H9 (cell line): ENCODE results near the gene TUBB4B. TPM values are rescaled to one million over a fixed set of nuclear protein-coding genes. Genes with fewer than 3 reads are reported as not detected.

ENCODE experiments used
- DNase-seq: peaks from one replicate; pipeline ENCODE4 v3.0.0-alpha.2; 2017
- H2AFZ ChIP-seq: one replicate; pipeline ENCODE4 v1.6.1; 2013; ENCODE audit warnings: mild to moderate bottlenecking, low read length, control low read depth, moderate library complexity
- H2AK5ac ChIP-seq: 2 replicates; pipeline ENCODE4 v1.6.1; 2013; ENCODE audit warnings: low read length, control low read depth, mixed read lengths; ENCODE audit not compliant: insufficient read length
- H2BK120ac ChIP-seq: one replicate; pipeline ENCODE4 v1.6.1; 2013; ENCODE audit warnings: low read depth, mild to moderate bottlenecking, low read length, control low read depth, inconsistent platforms; ENCODE audit not compliant: poor library complexity, severe bottlenecking
- H2BK12ac ChIP-seq: 2 replicates; pipeline ENCODE4 v1.6.1; 2013; ENCODE audit warnings: low read length, control low read depth, mixed read lengths, low read depth; ENCODE audit not compliant: insufficient read length
- H2BK15ac ChIP-seq: 2 replicates; pipeline ENCODE4 v1.6.1; 2013; ENCODE audit warnings: low read depth, low read length, control low read depth
- H2BK20ac ChIP-seq: one replicate; pipeline ENCODE4 v1.6.1; 2013; ENCODE audit warnings: low read depth, mild to moderate bottlenecking, low read length, control low read depth, inconsistent platforms; ENCODE audit not compliant: poor library complexity, severe bottlenecking
- H2BK5ac ChIP-seq: 2 replicates; pipeline ENCODE4 v1.6.1; 2013; ENCODE audit warnings: low read length, control low read depth, mixed read lengths; ENCODE audit not compliant: insufficient read length
- H3K14ac ChIP-seq: 2 replicates; pipeline ENCODE4 v1.6.1; 2013; ENCODE audit warnings: low read length, control low read depth; ENCODE audit not compliant: insufficient read depth
- H3K18ac ChIP-seq: 2 replicates; pipeline ENCODE4 v1.6.1; 2013; ENCODE audit warnings: low read depth, mild to moderate bottlenecking, mixed read lengths, low read length, control low read depth; ENCODE audit not compliant: insufficient read length
- H3K23ac ChIP-seq: 2 replicates; pipeline ENCODE4 v1.6.1; 2013; ENCODE audit warnings: low read length, control low read depth, mixed read lengths, low read depth; ENCODE audit not compliant: insufficient read length
- H3K23me2 ChIP-seq: 2 replicates; pipeline ENCODE4 v1.6.1; 2013; ENCODE audit warnings: low read depth, mild to moderate bottlenecking, mixed read lengths, low read length, control low read depth; ENCODE audit not compliant: insufficient read length, poor library complexity, severe bottlenecking
- H3K27ac ChIP-seq: 2 replicates; pipeline ENCODE4 v1.5.1; 2013; ENCODE audit warnings: low read length, control low read depth, mixed read lengths, low read depth; ENCODE audit not compliant: insufficient read length
- H3K27me3 ChIP-seq: 2 replicates; pipeline ENCODE4 v1.6.1; 2013; ENCODE audit warnings: low read length, control low read depth, inconsistent platforms; ENCODE audit not compliant: insufficient read depth
- H3K4ac ChIP-seq: 2 replicates; pipeline ENCODE4 v1.6.1; 2013; ENCODE audit warnings: low read depth, mild to moderate bottlenecking, control low read depth, inconsistent platforms, low read length, moderate library complexity
- H3K4me1 ChIP-seq: 2 replicates; pipeline ENCODE4 v1.6.1; 2013; ENCODE audit warnings: low read length, control low read depth, inconsistent platforms; ENCODE audit not compliant: insufficient read depth
- H3K4me2 ChIP-seq: 2 replicates; pipeline ENCODE4 v1.6.1; 2013; ENCODE audit warnings: low read length, control low read depth, mixed read lengths; ENCODE audit not compliant: insufficient read length, insufficient read depth
- H3K56ac ChIP-seq: 2 replicates; pipeline ENCODE4 v1.6.1; 2013; ENCODE audit warnings: low read depth, mild to moderate bottlenecking, mixed read lengths, low read length, control low read depth; ENCODE audit not compliant: insufficient read length
- H3K79me1 ChIP-seq: 2 replicates; pipeline ENCODE4 v1.6.1; 2013; ENCODE audit warnings: low read depth, mild to moderate bottlenecking, moderate library complexity, low read length, control low read depth, inconsistent platforms; ENCODE audit not compliant: insufficient read depth, poor library complexity, severe bottlenecking
- H3K79me2 ChIP-seq: 2 replicates; pipeline ENCODE4 v1.6.1; 2013; ENCODE audit warnings: low read length, control low read depth, inconsistent platforms; ENCODE audit not compliant: insufficient read depth
- H3K9ac ChIP-seq: 2 replicates; pipeline ENCODE4 v1.6.1; 2013; ENCODE audit warnings: low read length, control low read depth, mixed read lengths; ENCODE audit not compliant: insufficient read length; ENCODE audit errors: extremely low read depth
- H3K9me3 ChIP-seq: one replicate; pipeline ENCODE4 v1.6.1; 2013; ENCODE audit warnings: low read depth, low read length, inconsistent platforms; ENCODE audit not compliant: control insufficient read depth
- H3T11ph ChIP-seq: one replicate; pipeline ENCODE4 v1.6.1; 2013; ENCODE audit warnings: mild to moderate bottlenecking, low read length, control low read depth, inconsistent platforms
- H4K20me1 ChIP-seq: one replicate; pipeline ENCODE4 v1.6.1; 2013; ENCODE audit not compliant: control insufficient read depth, insufficient read length, insufficient read depth
- H4K5ac ChIP-seq: 2 replicates; pipeline ENCODE4 v1.6.1; 2013; ENCODE audit warnings: low read depth, mild to moderate bottlenecking, mixed read lengths, low read length, control low read depth; ENCODE audit not compliant: insufficient read length
- H4K8ac ChIP-seq: replicated peaks from 2 replicates; pipeline ENCODE4 v1.6.1; 2013; ENCODE audit warnings: low read length, control low read depth, mixed read lengths, low read depth; ENCODE audit not compliant: insufficient read length
- H4K91ac ChIP-seq: 2 replicates; pipeline ENCODE4 v1.6.1; 2013; ENCODE audit warnings: low read depth, mild to moderate bottlenecking, moderate library complexity, mixed read lengths, low read length, control low read depth; ENCODE audit not compliant: insufficient read length
- H3K27ac Mint-ChIP-seq, 3 experiments: 2 replicates in 2 of 3; 3 replicates in 1 of 3; pipeline ENCODE4 v1.8.0; 2020 to 2021; ENCODE audit warnings: mixed read lengths in 3 of 3, mild to moderate bottlenecking in 1 of 3, moderate library complexity in 1 of 3
- H3K27me3 Mint-ChIP-seq: 2 replicates; pipeline ENCODE4 v1.8.0; 2021; ENCODE audit warnings: low read depth, mild to moderate bottlenecking, moderate library complexity, mixed read lengths
- H3K36me3 Mint-ChIP-seq, 3 experiments: 2 replicates in 2 of 3; 3 replicates in 1 of 3; pipeline ENCODE4 v1.8.0; 2020 to 2021; ENCODE audit warnings: low read depth in 3 of 3, mixed read lengths in 3 of 3; ENCODE audit not compliant: insufficient read depth in 1 of 3
- H3K4me1 Mint-ChIP-seq, 2 experiments: 2 replicates each; pipeline ENCODE4 v1.8.0; 2020; ENCODE audit warnings: mixed read lengths in 2 of 2
- H3K4me3 Mint-ChIP-seq, 2 experiments: 2 replicates in 1 of 2; 3 replicates in 1 of 2; pipeline ENCODE4 v1.8.0; 2020 to 2021; ENCODE audit warnings: mild to moderate bottlenecking in 2 of 2, mixed read lengths in 2 of 2, moderate library complexity in 1 of 2
- H3K9me3 Mint-ChIP-seq, 2 experiments: 2 replicates in 1 of 2; 3 replicates in 1 of 2; pipeline ENCODE4 v1.8.0; 2020; ENCODE audit warnings: mild to moderate bottlenecking in 2 of 2, mixed read lengths in 2 of 2, moderate library complexity in 1 of 2
- WGBS: extraction: QIAGEN DNeasy Blood & Tissue Kit; methylation state at CpG from one replicate; pipeline ENCODE4 v1.1.7; 2013; ENCODE audit warnings: missing lambda C conversion rate, low lambda C conversion rate, mixed read lengths; ENCODE audit not compliant: insufficient read length; ENCODE audit errors: extremely low coverage; 5-methylcytosine and 5-hydroxymethylcytosine counted together
- total RNA-seq: library from RNA; stranded (reverse); gene quantifications from 2 replicates; pipeline ENCODE4 v1.2.1, GENCODE V29; 2021
- TF ChIP-seq, protein P1 (sequence below): fragments of 200-600 bp; sonication (generic); conservative IDR thresholded peaks from 3 replicates; pipeline ENCODE4 v1.8.0; 2021; ENCODE audit warnings: antibody characterized with exemption, mild to moderate bottlenecking

The TUBB4B gene
- total RNA-seq, 1 experiment from 2014 or later, result 378 TPM

DNA sequence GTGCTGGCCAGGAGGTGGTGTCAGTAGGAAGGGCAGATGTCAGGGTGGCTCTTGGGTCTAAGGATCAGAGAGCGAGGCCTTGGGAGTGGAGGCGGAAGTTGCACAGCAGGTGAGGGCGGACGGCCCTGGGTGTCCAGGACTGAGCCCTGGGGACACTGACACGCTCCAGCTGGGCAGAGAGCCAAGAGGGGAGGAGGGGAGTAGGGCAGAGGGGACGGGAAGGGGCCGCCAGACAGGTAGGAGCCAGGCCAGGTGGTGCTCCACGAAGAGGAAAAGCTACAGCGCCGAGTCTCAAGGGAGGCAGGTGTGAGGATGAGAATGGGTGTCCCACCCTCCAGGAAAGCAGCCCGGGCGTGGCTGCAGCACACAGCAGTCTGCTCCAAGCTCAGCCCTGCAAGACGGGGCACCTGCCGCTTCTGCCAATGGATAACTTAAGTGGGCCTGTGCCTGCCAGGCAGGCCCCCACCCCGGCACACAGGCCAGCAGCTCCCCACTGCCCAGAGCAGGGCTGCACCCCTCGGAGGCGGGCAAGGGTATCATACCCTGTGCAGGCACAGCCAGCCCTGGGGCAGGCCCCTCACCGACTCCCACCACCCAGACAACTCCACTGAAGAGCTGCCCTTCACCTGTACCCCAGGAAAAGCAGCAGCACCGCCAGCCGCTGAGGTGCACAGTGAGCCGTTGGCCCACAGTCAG, 45.4 kb upstream of the TUBB4B start:
- Histone ChIP-seq H4K5ac (no peak overlapping the region), H3K56ac (no peak overlapping the region), H3K27ac (no peak overlapping the region), H3T11ph (no peak overlapping the region), H3K9ac (no peak overlapping the region), H4K8ac (no peak overlapping the region), H4K91ac (no peak overlapping the region), H3K27me3 (no peaks in the 10 kb centered on the region), H3K4me1 (no peaks in the 10 kb centered on the region), H3K23ac (no peak overlapping the region), H3K18ac (no peak overlapping the region), H3K14ac (no peak overlapping the region), H2BK12ac (no peak overlapping the region), H2BK120ac (no peak overlapping the region), H2AK5ac (no peak overlapping the region), H2AFZ (no peak overlapping the region), H3K23me2 (no peaks in the 10 kb centered on the region), H2BK15ac (no peak overlapping the region), H2BK20ac (no peak overlapping the region), H3K4me2 (no peak overlapping the region), H4K20me1 (no peaks in the 10 kb centered on the region), H3K4ac (no peak overlapping the region), H3K9me3 (no peaks in the 10 kb centered on the region), H3K79me1 (peaks cover 3% of the 10 kb centered on the region), H2BK5ac (no peak overlapping the region), H3K79me2 (no peaks in the 10 kb centered on the region)
- no peak for DNase-seq
- H3K9me3 Mint-ChIP-seq, result no peaks in the 10 kb centered on the region
- peak overlapping the region in 1 of 2 experiments; percentile 28; a peak in 1 of 5 replicates for H3K4me3 Mint-ChIP-seq
- peaks cover 2 to 11% (median 6%) of the 10 kb centered on the region in 3 experiments; a peak in 5 of 7 replicates for H3K36me3 Mint-ChIP-seq
- WGBS, result no CpG with 5 or more reads among the region's 21 CpGs
- TF ChIP-seq, protein P1, sequence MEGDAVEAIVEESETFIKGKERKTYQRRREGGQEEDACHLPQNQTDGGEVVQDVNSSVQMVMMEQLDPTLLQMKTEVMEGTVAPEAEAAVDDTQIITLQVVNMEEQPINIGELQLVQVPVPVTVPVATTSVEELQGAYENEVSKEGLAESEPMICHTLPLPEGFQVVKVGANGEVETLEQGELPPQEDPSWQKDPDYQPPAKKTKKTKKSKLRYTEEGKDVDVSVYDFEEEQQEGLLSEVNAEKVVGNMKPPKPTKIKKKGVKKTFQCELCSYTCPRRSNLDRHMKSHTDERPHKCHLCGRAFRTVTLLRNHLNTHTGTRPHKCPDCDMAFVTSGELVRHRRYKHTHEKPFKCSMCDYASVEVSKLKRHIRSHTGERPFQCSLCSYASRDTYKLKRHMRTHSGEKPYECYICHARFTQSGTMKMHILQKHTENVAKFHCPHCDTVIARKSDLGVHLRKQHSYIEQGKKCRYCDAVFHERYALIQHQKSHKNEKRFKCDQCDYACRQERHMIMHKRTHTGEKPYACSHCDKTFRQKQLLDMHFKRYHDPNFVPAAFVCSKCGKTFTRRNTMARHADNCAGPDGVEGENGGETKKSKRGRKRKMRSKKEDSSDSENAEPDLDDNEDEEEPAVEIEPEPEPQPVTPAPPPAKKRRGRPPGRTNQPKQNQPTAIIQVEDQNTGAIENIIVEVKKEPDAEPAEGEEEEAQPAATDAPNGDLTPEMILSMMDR, result no peak
- peaks cover 2% of the 10 kb centered on the region; the same call in 1 of the 2 replicates for H3K27me3 Mint-ChIP-seq
- peaks cover 5 to 16% of the 10 kb centered on the region in 2 experiments; a peak in 3 of 4 replicates for H3K4me1 Mint-ChIP-seq
- H3K27ac Mint-ChIP-seq, result 0 out of 7 replicates have a peak overlapping the region, but pooled peaks of 1 of the 3 experiments have one; percentile 18
